WTC11 (cell line): ENCODE measurements around the gene C9orf50.

ENCODE experiments used
- CREB1 ChIP-seq: sonication (generic); formaldehyde crosslinking; IDR thresholded peaks from 2 replicates; pipeline ENCODE4 v1.8.0; 2023; ENCODE audit warnings: mild to moderate bottlenecking, missing genetic modification reagents
- FOXJ3 ChIP-seq: sonication (generic); formaldehyde crosslinking; IDR thresholded peaks from 2 replicates; pipeline ENCODE4 v1.9.0; 2021; ENCODE audit warnings: missing genetic modification reagents, mild to moderate bottlenecking, borderline replicate concordance
- KAT7 ChIP-seq: sonication (generic); formaldehyde crosslinking; IDR thresholded peaks from 2 replicates; pipeline ENCODE4 v1.8.1; 2023; ENCODE audit warnings: missing genetic modification reagents, mild to moderate bottlenecking, borderline replicate concordance
- NFYB ChIP-seq: sonication (generic); formaldehyde crosslinking; conservative IDR thresholded peaks from 2 replicates; pipeline ENCODE4 v1.8.0; 2022; ENCODE audit warnings: low read depth, missing genetic modification reagents
- NR1H2 ChIP-seq: sonication (generic); formaldehyde crosslinking; IDR thresholded peaks from 2 replicates; pipeline ENCODE4 v1.9.0; 2021; ENCODE audit warnings: mild to moderate bottlenecking, moderate library complexity, missing genetic modification reagents
- OVOL2 ChIP-seq: fragments of 250-450 bp; sonication (Bioruptor Pico); IDR thresholded peaks from 2 replicates; pipeline ENCODE4 v1.9.0; 2021; ENCODE audit warnings: mild to moderate bottlenecking, borderline replicate concordance
- TEAD4 ChIP-seq: sonication (generic); formaldehyde crosslinking; IDR thresholded peaks from 2 replicates; pipeline ENCODE4 v1.8.0; 2022; ENCODE audit warnings: mild to moderate bottlenecking, missing genetic modification reagents
- ZNF121 ChIP-seq: sonication (generic); formaldehyde crosslinking; IDR thresholded peaks from 2 replicates; pipeline ENCODE4 v1.8.0; 2023; ENCODE audit warnings: missing genetic modification reagents
- ZNF317 ChIP-seq: sonication (generic); formaldehyde crosslinking; IDR thresholded peaks from 2 replicates; pipeline ENCODE4 v1.8.1; 2023; ENCODE audit warnings: low read depth, mild to moderate bottlenecking, moderate library complexity, missing genetic modification reagents, borderline replicate concordance
- ZNF416 ChIP-seq: fragments of 250-450 bp; sonication (Bioruptor Pico); IDR thresholded peaks from 2 replicates; pipeline ENCODE4 v1.9.0; 2021; ENCODE audit warnings: mild to moderate bottlenecking, inconsistent platforms
- TF ChIP-seq, protein P1 (sequence below): fragments of 200-600 bp; IDR thresholded peaks from 2 replicates; pipeline ENCODE4 v1.8.0; 2022; ENCODE audit warnings: antibody characterized with exemption
- TF ChIP-seq, protein P2 (sequence below): sonication (generic); formaldehyde crosslinking; IDR thresholded peaks from 2 replicates; pipeline ENCODE4 v1.8.0; 2022; ENCODE audit warnings: mild to moderate bottlenecking, missing genetic modification reagents
- TF ChIP-seq, protein P3 (sequence below): sonication (generic); formaldehyde crosslinking; IDR thresholded peaks from 2 replicates; pipeline ENCODE4 v1.8.0; 2023; ENCODE audit warnings: missing genetic modification reagents, mild to moderate bottlenecking, borderline replicate concordance

DNA sequence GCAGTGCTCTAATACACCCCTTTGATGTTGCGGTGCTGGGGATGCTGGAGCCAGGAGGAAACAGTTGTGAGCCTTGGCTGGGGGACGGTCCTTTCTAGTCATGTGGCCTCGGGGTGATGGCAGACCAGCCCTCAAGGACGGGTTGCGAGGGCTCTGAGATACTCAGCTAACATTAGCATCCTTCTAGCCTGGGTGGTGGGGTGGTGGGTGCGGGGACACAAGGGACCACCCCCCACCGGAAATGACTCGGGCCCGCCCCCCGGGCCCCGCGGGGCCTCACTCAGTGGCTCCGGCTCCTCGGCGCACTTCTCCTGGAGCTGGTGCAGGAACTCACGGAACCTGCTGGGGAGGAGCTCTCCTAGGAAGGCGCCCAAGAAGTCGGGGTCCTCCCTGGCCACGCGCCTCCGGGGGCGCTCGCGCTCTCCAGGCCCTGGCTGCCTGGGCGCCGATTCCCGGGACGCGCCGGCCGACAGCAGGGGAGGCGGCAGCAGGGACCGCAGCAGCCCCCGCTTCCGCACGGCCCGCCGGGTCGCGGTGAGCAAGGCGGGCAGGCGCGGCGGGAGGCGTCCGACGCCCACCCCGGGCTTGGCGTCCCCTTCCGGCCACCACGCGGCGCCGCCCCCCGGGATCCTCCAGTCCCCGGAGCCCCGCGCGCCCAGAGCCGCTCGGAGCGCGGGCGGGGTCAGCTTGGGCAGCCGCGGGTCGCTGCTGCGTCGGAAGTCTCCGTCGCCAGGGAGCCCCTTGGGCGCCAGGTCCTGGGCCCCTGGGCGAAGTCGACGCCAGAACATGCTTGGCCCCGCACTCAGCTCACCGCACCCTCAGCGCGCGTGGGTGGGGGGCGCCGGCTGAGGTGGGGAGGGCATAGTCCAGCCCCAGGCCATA, 873 bp downstream of the C9orf50 start:
- TF ChIP-seq NFYB (no peak), KAT7 (CRISPR knock-in tag) (no peak), NR1H2 (no peak), ZNF317 (no peak), ZNF416 (CRISPR knock-in tag) (no peak), FOXJ3 (CRISPR knock-in tag) (no peak), TEAD4 (CRISPR knock-in tag) (no peak), CREB1 (no peak), ZNF121 (CRISPR knock-in tag) (no peak), OVOL2 (CRISPR knock-in tag) (no peak)
- TF ChIP-seq, protein P1, sequence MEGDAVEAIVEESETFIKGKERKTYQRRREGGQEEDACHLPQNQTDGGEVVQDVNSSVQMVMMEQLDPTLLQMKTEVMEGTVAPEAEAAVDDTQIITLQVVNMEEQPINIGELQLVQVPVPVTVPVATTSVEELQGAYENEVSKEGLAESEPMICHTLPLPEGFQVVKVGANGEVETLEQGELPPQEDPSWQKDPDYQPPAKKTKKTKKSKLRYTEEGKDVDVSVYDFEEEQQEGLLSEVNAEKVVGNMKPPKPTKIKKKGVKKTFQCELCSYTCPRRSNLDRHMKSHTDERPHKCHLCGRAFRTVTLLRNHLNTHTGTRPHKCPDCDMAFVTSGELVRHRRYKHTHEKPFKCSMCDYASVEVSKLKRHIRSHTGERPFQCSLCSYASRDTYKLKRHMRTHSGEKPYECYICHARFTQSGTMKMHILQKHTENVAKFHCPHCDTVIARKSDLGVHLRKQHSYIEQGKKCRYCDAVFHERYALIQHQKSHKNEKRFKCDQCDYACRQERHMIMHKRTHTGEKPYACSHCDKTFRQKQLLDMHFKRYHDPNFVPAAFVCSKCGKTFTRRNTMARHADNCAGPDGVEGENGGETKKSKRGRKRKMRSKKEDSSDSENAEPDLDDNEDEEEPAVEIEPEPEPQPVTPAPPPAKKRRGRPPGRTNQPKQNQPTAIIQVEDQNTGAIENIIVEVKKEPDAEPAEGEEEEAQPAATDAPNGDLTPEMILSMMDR, result no peak
- TF ChIP-seq, protein P2, sequence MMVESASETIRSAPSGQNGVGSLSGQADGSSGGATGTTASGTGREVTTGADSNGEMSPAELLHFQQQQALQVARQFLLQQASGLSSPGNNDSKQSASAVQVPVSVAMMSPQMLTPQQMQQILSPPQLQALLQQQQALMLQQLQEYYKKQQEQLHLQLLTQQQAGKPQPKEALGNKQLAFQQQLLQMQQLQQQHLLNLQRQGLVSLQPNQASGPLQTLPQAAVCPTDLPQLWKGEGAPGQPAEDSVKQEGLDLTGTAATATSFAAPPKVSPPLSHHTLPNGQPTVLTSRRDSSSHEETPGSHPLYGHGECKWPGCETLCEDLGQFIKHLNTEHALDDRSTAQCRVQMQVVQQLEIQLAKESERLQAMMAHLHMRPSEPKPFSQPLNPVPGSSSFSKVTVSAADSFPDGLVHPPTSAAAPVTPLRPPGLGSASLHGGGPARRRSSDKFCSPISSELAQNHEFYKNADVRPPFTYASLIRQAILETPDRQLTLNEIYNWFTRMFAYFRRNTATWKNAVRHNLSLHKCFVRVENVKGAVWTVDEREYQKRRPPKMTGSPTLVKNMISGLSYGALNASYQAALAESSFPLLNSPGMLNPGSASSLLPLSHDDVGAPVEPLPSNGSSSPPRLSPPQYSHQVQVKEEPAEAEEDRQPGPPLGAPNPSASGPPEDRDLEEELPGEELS (CRISPR knock-in tag), result no peak
- TF ChIP-seq, protein P3, sequence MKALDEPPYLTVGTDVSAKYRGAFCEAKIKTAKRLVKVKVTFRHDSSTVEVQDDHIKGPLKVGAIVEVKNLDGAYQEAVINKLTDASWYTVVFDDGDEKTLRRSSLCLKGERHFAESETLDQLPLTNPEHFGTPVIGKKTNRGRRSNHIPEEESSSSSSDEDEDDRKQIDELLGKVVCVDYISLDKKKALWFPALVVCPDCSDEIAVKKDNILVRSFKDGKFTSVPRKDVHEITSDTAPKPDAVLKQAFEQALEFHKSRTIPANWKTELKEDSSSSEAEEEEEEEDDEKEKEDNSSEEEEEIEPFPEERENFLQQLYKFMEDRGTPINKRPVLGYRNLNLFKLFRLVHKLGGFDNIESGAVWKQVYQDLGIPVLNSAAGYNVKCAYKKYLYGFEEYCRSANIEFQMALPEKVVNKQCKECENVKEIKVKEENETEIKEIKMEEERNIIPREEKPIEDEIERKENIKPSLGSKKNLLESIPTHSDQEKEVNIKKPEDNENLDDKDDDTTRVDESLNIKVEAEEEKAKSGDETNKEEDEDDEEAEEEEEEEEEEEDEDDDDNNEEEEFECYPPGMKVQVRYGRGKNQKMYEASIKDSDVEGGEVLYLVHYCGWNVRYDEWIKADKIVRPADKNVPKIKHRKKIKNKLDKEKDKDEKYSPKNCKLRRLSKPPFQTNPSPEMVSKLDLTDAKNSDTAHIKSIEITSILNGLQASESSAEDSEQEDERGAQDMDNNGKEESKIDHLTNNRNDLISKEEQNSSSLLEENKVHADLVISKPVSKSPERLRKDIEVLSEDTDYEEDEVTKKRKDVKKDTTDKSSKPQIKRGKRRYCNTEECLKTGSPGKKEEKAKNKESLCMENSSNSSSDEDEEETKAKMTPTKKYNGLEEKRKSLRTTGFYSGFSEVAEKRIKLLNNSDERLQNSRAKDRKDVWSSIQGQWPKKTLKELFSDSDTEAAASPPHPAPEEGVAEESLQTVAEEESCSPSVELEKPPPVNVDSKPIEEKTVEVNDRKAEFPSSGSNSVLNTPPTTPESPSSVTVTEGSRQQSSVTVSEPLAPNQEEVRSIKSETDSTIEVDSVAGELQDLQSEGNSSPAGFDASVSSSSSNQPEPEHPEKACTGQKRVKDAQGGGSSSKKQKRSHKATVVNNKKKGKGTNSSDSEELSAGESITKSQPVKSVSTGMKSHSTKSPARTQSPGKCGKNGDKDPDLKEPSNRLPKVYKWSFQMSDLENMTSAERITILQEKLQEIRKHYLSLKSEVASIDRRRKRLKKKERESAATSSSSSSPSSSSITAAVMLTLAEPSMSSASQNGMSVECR, result no peak
